ENCODE results near the gene TUBGCP5. TPM values are rescaled to one million over a fixed set of nuclear protein-coding genes. Genes with fewer than 3 reads are reported as not detected.

TUBGCP5 gene
- total and polyA plus RNA-seq, 2 experiments from 2014 or later: 12.0 to 21.7 TPM

- Mint-ChIP-seq H3K36me3 (ENCODE audit: low read depth) (peaks cover 7% of the 10 kb centered on the region; the same call in 2 of the 3 replicates), H3K9me3 (peaks cover 14% of the 10 kb centered on the region)
Measured at GRCh38 chr15:23067416-23067815, 28.0 kb upstream of the TUBGCP5 start.

More at GRCh38 chr15:23067416-23067815, 28.0 kb upstream of the TUBGCP5 start:
- H4K20me1 ChIP-seq (replicated peaks; ENCODE audit: insufficient read depth): no peaks in the 10 kb centered on the region
- peaks cover 4% of the 10 kb centered on the region for H3K27me3 Mint-ChIP-seq (ENCODE audit: insufficient read depth, low read depth, poor library complexity)
- H3K27ac ChIP-seq (ENCODE audit: low read depth): no peak overlapping the region
- no peak overlapping the region for H3K27ac Mint-ChIP-seq
- H2AFZ ChIP-seq: no peak overlapping the region
- no peak for ATAC-seq
- H3K36me3 ChIP-seq (ENCODE audit: insufficient read depth): no peaks in the 10 kb centered on the region
- H3F3A ChIP-seq (replicated peaks; ENCODE audit: low read depth): no peaks in the 10 kb centered on the region
- peaks cover 9% of the 10 kb centered on the region for H3K4me1 Mint-ChIP-seq
- H3K4me3 ChIP-seq: no peak overlapping the region
- no peak for DNase-seq (ENCODE audit: low spot score)
- no peaks in the 10 kb centered on the region for H3K4me1 ChIP-seq (ENCODE audit: insufficient read depth)
- no peaks in the 10 kb centered on the region for H3K79me2 ChIP-seq (replicated peaks; ENCODE audit: insufficient read depth)
- H3K4me2 ChIP-seq: no peak overlapping the region
- H3K4me3 Mint-ChIP-seq: no peak overlapping the region
- no peaks in the 10 kb centered on the region for H3K9me2 ChIP-seq (ENCODE audit: insufficient read depth)
- TF ChIP-seq STAT1 (IDR thresholded peaks at IDR 0.05; ENCODE audit: unreplicated experiment): no peak
- TF ChIP-seq EZH2phosphoT487 (IDR thresholded peaks at IDR 0.05; ENCODE audit: unreplicated experiment): no peak
- TF ChIP-seq JUNB (IDR thresholded peaks at IDR 0.05; ENCODE audit: unreplicated experiment): no peak
- TF ChIP-seq REST (IDR thresholded peaks at IDR 0.05; ENCODE audit: unreplicated experiment): no peak
- TF ChIP-seq ETS1 (IDR thresholded peaks at IDR 0.05): no peak
- no peak for TF ChIP-seq ZNF462 (CRISPR knock-in tag; IDR thresholded peaks at IDR 0.05)
- no peak for TF ChIP-seq CTCF (conservative IDR thresholded peaks at IDR 0.05; ENCODE audit: low read depth in 2 of 2)
- no peak for TF ChIP-seq ZNF331 (CRISPR knock-in tag; IDR thresholded peaks at IDR 0.05; ENCODE audit: low read depth)
- TF ChIP-seq EZH2 (IDR thresholded peaks at IDR 0.05; ENCODE audit: low read depth, unreplicated experiment): no peak
- no peak for TF ChIP-seq ZNF114 (CRISPR knock-in tag; IDR thresholded peaks at IDR 0.05)
- no peak for TF ChIP-seq POLR2AphosphoS5 (IDR thresholded peaks at IDR 0.05; ENCODE audit: low read depth)
- no peak for TF ChIP-seq NANOG (IDR thresholded peaks at IDR 0.05; ENCODE audit: borderline replicate concordance)
- TF ChIP-seq CREB1 (CRISPR knock-in tag; IDR thresholded peaks at IDR 0.05; ENCODE audit: low read depth): no peak
- H3K27me3 ChIP-seq (ENCODE audit: insufficient read depth): no peaks in the 10 kb centered on the region
